PC-3 (cell line): ENCODE measurements around the gene COL25A1.
"Not testable (repeated sequence)": the region's sequence is repeated elsewhere in the genome, so short reads cannot be mapped to it uniquely, and the experiment has no call there.

Experiments used
- CTCF ChIP-seq: fragments of 300-600 bp; sonication (generic); conservative IDR thresholded peaks from 2 replicates; pipeline ENCODE4 v1.5.1; 2017; ENCODE audit warnings: antibody characterized with exemption, low read depth, mild to moderate bottlenecking, low read length
- EZH2phosphoT487 ChIP-seq: fragments of 300-600 bp; sonication (generic); IDR thresholded peaks from 2 replicates; pipeline ENCODE4 v1.6.1; 2018; ENCODE audit warnings: mild to moderate bottlenecking, antibody characterized with exemption, low read length, borderline replicate concordance

DNA sequence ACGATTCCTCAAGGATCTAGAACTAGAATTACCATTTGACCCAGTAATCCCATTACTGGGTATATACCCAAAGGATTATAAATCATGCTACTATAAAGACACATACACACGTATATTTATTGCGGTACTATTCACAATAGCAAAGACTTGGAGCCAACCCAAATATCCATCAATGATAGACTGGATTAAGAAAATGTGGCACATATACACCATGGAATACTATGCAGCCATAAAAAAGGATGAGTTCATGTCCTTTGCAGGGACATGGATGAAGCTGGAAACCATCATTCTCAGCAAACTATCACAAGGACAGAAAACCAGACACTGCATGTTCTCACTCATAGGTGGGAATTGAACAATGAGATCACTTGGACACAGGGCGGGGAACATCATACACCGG lies 368.5 kb downstream of the COL25A1 start:
- not testable (repeated sequence) for TF ChIP-seq CTCF, EZH2phosphoT487
